IMR-90 (cell line): ENCODE data around the gene EMSY. TPM values are rescaled to one million over a fixed set of nuclear protein-coding genes. Genes with fewer than 3 reads are reported as not detected.

Experiments used
- ATAC-seq: fragments of 200-7000 bp; cut with Tn5 transposase; 2 replicates; pipeline ENCODE4 v1.9.1; 2020; ENCODE audit warnings: low read depth, mild to moderate bottlenecking, moderate library complexity
- BruUV-seq: library from RNA; stranded (reverse); fragments of 400-500 nt; replicated peaks from 2 replicates; lab custom pipeline; 2021; lab: Mats Ljungman, UMichigan
- CTCF ChIA-PET: fragments of 300-600 bp; formaldehyde crosslinking; extraction: SDS; loops from one replicate; lab custom pipeline; 2021; ENCODE audit warnings: antibody characterized with exemption; lab: Yijun Ruan, JAX
- POLR2A ChIA-PET: fragments of 300-600 bp; sonication (Branson Sonifier 250); formaldehyde crosslinking; loops from one replicate; lab custom pipeline; 2022; ENCODE audit warnings: antibody characterized with exemption; ENCODE audit not compliant: unreplicated experiment; lab: Charles Lee
- DNase-seq: peaks from one replicate; pipeline ENCODE4 v3.0.0; 2013
- H2AFZ ChIP-seq: replicated peaks from 2 replicates; pipeline ENCODE3; 2013; ENCODE audit warnings: low read length, mild to moderate bottlenecking; ENCODE audit not compliant: poor library complexity
- H2AK5ac ChIP-seq: 2 replicates; pipeline ENCODE4 v1.6.1; 2013; ENCODE audit warnings: low read depth, low read length, inconsistent platforms
- H2AK9ac ChIP-seq: replicated peaks from 2 replicates; pipeline ENCODE3; 2013; ENCODE audit warnings: mild to moderate bottlenecking, low read depth, low read length, moderate library complexity; ENCODE audit not compliant: poor library complexity
- H2BK120ac ChIP-seq: 2 replicates; pipeline ENCODE4 v1.6.1; 2013; ENCODE audit warnings: low read depth, low read length, inconsistent platforms
- H2BK15ac ChIP-seq: 3 replicates; pipeline ENCODE4 v1.6.1; 2013; ENCODE audit warnings: low read depth, low read length, inconsistent platforms
- H2BK20ac ChIP-seq: 2 replicates; pipeline ENCODE4 v1.6.1; 2013; ENCODE audit warnings: low read depth, mild to moderate bottlenecking, inconsistent platforms, low read length, moderate library complexity
- H2BK5ac ChIP-seq: 2 replicates; pipeline ENCODE4 v1.6.1; 2013; ENCODE audit warnings: mild to moderate bottlenecking, low read depth, low read length, inconsistent platforms; ENCODE audit not compliant: poor library complexity, severe bottlenecking
- H3K14ac ChIP-seq: replicated peaks from 2 replicates; pipeline ENCODE4 v1.6.1; 2013; ENCODE audit warnings: low read depth, low read length, inconsistent platforms
- H3K18ac ChIP-seq: 2 replicates; pipeline ENCODE4 v1.6.1; 2013; ENCODE audit warnings: low read depth, low read length, control low read depth
- H3K23ac ChIP-seq: 2 replicates; pipeline ENCODE4 v1.6.1; 2013; ENCODE audit warnings: low read depth, low read length, inconsistent platforms
- H3K27ac ChIP-seq: 2 replicates; pipeline ENCODE4 v1.5.1; 2013; ENCODE audit warnings: mild to moderate bottlenecking, control low read depth, low read length; ENCODE audit not compliant: insufficient read depth
- H3K27me3 ChIP-seq: 2 replicates; pipeline ENCODE4 v1.6.1; 2013; ENCODE audit warnings: low read length; ENCODE audit not compliant: control insufficient read depth, insufficient read depth
- H3K36me3 ChIP-seq: 2 replicates; pipeline ENCODE4 v1.6.1; 2013; ENCODE audit warnings: low read length, mixed read lengths; ENCODE audit not compliant: control insufficient read depth, insufficient read depth
- H3K4ac ChIP-seq: 2 replicates; pipeline ENCODE4 v1.6.1; 2013; ENCODE audit warnings: low read depth, low read length, inconsistent platforms
- H3K4me1 ChIP-seq: 2 replicates; pipeline ENCODE4 v1.6.1; 2013; ENCODE audit warnings: low read length, mixed read lengths; ENCODE audit not compliant: control insufficient read depth, insufficient read depth
- H3K4me2 ChIP-seq: 2 replicates; pipeline ENCODE4 v1.6.1; 2013; ENCODE audit warnings: low read depth, mild to moderate bottlenecking, control low read depth, low read length, moderate library complexity
- H3K4me3 ChIP-seq: 2 replicates; pipeline ENCODE4 v1.5.1; 2013; ENCODE audit warnings: low read depth, mild to moderate bottlenecking, control low read depth, low read length, moderate library complexity; ENCODE audit not compliant: insufficient read depth
- H3K56ac ChIP-seq: 2 replicates; pipeline ENCODE4 v1.6.1; 2013; ENCODE audit warnings: low read length, inconsistent platforms; ENCODE audit not compliant: insufficient read depth; ENCODE audit errors: extremely low read depth
- H3K79me1 ChIP-seq, 2 experiments: 2 replicates each; pipeline ENCODE4 v1.6.1; 2013; ENCODE audit warnings: low read length in 2 of 2, inconsistent platforms in 1 of 2, low read depth in 1 of 2
- H3K9ac ChIP-seq: 2 replicates; pipeline ENCODE4 v1.6.1; 2013; ENCODE audit warnings: low read depth, low read length, control low read depth
- H3K9me1 ChIP-seq: 2 replicates; pipeline ENCODE4 v1.6.1; 2013; ENCODE audit warnings: low read length, inconsistent platforms; ENCODE audit not compliant: insufficient read depth
- H3K9me3 ChIP-seq: 2 replicates; pipeline ENCODE4 v1.6.1; 2013; ENCODE audit warnings: low read length; ENCODE audit not compliant: control insufficient read depth, insufficient read depth
- H4K20me1 ChIP-seq: 2 replicates; pipeline ENCODE4 v1.6.1; 2013; ENCODE audit warnings: low read length, inconsistent platforms; ENCODE audit not compliant: insufficient read depth
- H4K5ac ChIP-seq: 2 replicates; pipeline ENCODE4 v1.6.1; 2013; ENCODE audit warnings: mild to moderate bottlenecking, low read depth, low read length, control low read depth
- H4K8ac ChIP-seq, 2 experiments: 2 replicates each; pipeline ENCODE4 v1.6.1; 2013; ENCODE audit warnings: low read depth in 2 of 2, low read length in 2 of 2, control low read depth in 1 of 2, inconsistent platforms in 1 of 2
- H4K91ac ChIP-seq: 2 replicates; pipeline ENCODE4 v1.6.1; 2013; ENCODE audit warnings: low read depth, low read length, inconsistent platforms; ENCODE audit not compliant: insufficient read depth
- CEBPB ChIP-seq: IDR thresholded peaks from 2 replicates; pipeline ENCODE4 v1.6.1; 2012; ENCODE audit warnings: low read depth, low read length, improper control_type of control experiment
- MAZ ChIP-seq: IDR thresholded peaks from 2 replicates; pipeline ENCODE4 v1.6.1; 2012; ENCODE audit warnings: low read depth, mild to moderate bottlenecking, low read length, improper control_type of control experiment, moderate library complexity, borderline replicate concordance
- MXI1 ChIP-seq: IDR thresholded peaks from 2 replicates; pipeline ENCODE4 v1.6.1; 2012; ENCODE audit warnings: low read depth, mild to moderate bottlenecking, low read length, moderate library complexity, borderline replicate concordance
- POLR2A ChIP-seq: IDR thresholded peaks from 2 replicates; pipeline ENCODE4 v1.6.1; 2012; ENCODE audit warnings: mild to moderate bottlenecking, low read depth, low read length
- RAD21 ChIP-seq: IDR thresholded peaks from 2 replicates; pipeline ENCODE4 v1.6.1; 2012; ENCODE audit warnings: low read length, improper control_type of control experiment
- RCOR1 ChIP-seq: IDR thresholded peaks from 2 replicates; pipeline ENCODE4 v1.6.1; 2012; ENCODE audit warnings: mild to moderate bottlenecking, low read length, improper control_type of control experiment; ENCODE audit not compliant: insufficient replicate concordance
- SMC3 ChIP-seq: fragments of 150-350 bp; IDR thresholded peaks from 2 replicates; pipeline ENCODE4 v1.6.1; 2016; ENCODE audit warnings: low read depth, mild to moderate bottlenecking, antibody characterized with exemption, low read length, moderate library complexity
- WGBS, 2 experiments: methylation state at CpG; one replicate each; pipeline versions ENCODE4 v1.1.5 to v1.1.7; 2013; ENCODE audit warnings: missing lambda C conversion rate in 2 of 2; ENCODE audit not compliant: insufficient read length in 1 of 2; ENCODE audit errors: extremely low coverage in 2 of 2; 5-methylcytosine and 5-hydroxymethylcytosine counted together
- dilution Hi-C: fragments of 300-500 bp; cut with HindIII; formaldehyde crosslinking; loops from one replicate; pipeline ENCODE4 v1.14.3; 2018; ENCODE audit warnings: low sequenced_read_pairs; ENCODE audit not compliant: unreplicated experiment
- in situ Hi-C: fragments of 300-500 bp; cut with MboI; formaldehyde crosslinking; loops from 3 replicates; pipeline ENCODE4 v1.14.3; 2019; ENCODE audit warnings: low sequenced_read_pairs, inconsistent platforms, mixed read lengths
- intact Hi-C: fragments of 100-400 bp; cut with micrococcal nuclease; formaldehyde crosslinking; loops from 2 replicates; pipeline ENCODE4 v1.10.0; 2022
- polyA plus RNA-seq, 3 experiments: library from polyadenylated mRNA; depleted of rRNA; stranded (reverse); fragments of >200 nt; gene quantifications; 2 replicates each; pipeline ENCODE4 v1.2.3, GENCODE V29; 2012; ENCODE audit warnings: low replicate concordance in 1 of 3
- total RNA-seq: library from RNA; depleted of rRNA; stranded (reverse); fragments of >200 nt; gene quantifications from 2 replicates; pipeline ENCODE4 v1.2.3, GENCODE V29; 2012
- TF ChIP-seq, protein P1 (sequence below): fragments of 150-350 bp; IDR thresholded peaks from 2 replicates; pipeline ENCODE4 v1.6.1; 2016; ENCODE audit warnings: low read depth, mild to moderate bottlenecking, low read length, moderate library complexity, borderline replicate concordance
- TF ChIP-seq, protein P2 (sequence below): fragments of 150-350 bp; IDR thresholded peaks from 2 replicates; pipeline ENCODE4 v1.6.1; 2017; ENCODE audit warnings: mild to moderate bottlenecking, antibody characterized with exemption, low read length, low read depth

Gene EMSY
- total and polyA plus RNA-seq, 2 of the 4 experiments (the other 2 are of a cell fraction), result 14.1 to 22.0 TPM

DNA sequence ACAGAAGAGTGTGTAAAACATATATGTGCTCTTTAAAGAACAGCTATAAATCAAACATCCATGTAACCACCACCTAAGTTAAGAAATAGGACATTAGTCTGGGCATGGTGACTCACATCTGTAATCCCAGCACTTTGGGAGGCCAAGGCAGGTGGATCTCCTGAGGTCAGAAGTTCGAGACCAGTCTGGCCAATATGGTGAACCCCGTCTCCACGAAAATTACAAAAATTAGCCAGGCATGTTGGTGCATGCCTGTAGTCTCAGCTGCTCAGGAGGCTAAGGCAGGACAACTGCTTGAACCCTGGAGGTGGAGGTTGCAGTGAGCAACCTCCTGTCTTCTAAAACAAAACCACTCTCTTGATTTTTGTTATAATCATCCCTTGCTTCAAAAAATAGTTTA is 122.4 kb downstream of the EMSY start:
- CTCF ChIA-PET, result no interaction called here
- Histone ChIP-seq H4K5ac (no peak overlapping the region), H3K23ac (no peak overlapping the region), H3K4ac (no peak overlapping the region), H3K18ac (no peak overlapping the region), H4K8ac (no peak overlapping the region), H2BK5ac (no peak overlapping the region), H3K4me2 (no peak overlapping the region), H3K9ac (no peak overlapping the region), H4K91ac (no peak overlapping the region), H3K56ac (no peak overlapping the region), H2BK15ac (no peak overlapping the region), H2BK20ac (no peak overlapping the region), H3K9me1 (no peaks in the 10 kb centered on the region), H3K4me3 (no peak overlapping the region), H2AK5ac (no peak overlapping the region), H3K27ac (no peak overlapping the region), H3K36me3 (no peaks in the 10 kb centered on the region), H2AK9ac (no peak overlapping the region), H4K20me1 (no peaks in the 10 kb centered on the region), H3K79me1 (no peaks in the 10 kb centered on the region), H3K4me1 (no peaks in the 10 kb centered on the region), H3K9me3 (no peaks in the 10 kb centered on the region; the same call in 1 of the 2 replicates), H3K14ac (no peak overlapping the region), H2AFZ (no peak overlapping the region), H3K27me3 (no peaks in the 10 kb centered on the region), H2BK120ac (no peak overlapping the region)
- ATAC-seq (no peak), DNase-seq (no peak)
- WGBS, 2 experiments, result 90% methylated on average over 2 of the region's 3 CpGs; no CpG with 5 or more reads in 1 of the 2 experiments
- POLR2A ChIA-PET, result no interaction called here
- dilution Hi-C loops, result no loop called here
- intact Hi-C loops, result no loop called here
- in situ Hi-C loops, result no loop called here
- no peak for TF ChIP-seq RAD21
- TF ChIP-seq POLR2A, result no peak
- TF ChIP-seq CEBPB, result no peak
- no peak for TF ChIP-seq MAZ
- TF ChIP-seq RCOR1, result no peak
- no peak for TF ChIP-seq SMC3
- TF ChIP-seq, protein P1, sequence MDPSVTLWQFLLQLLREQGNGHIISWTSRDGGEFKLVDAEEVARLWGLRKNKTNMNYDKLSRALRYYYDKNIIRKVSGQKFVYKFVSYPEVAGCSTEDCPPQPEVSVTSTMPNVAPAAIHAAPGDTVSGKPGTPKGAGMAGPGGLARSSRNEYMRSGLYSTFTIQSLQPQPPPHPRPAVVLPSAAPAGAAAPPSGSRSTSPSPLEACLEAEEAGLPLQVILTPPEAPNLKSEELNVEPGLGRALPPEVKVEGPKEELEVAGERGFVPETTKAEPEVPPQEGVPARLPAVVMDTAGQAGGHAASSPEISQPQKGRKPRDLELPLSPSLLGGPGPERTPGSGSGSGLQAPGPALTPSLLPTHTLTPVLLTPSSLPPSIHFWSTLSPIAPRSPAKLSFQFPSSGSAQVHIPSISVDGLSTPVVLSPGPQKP, result no peak
- TF ChIP-seq MXI1, result no peak
- TF ChIP-seq, protein P2, sequence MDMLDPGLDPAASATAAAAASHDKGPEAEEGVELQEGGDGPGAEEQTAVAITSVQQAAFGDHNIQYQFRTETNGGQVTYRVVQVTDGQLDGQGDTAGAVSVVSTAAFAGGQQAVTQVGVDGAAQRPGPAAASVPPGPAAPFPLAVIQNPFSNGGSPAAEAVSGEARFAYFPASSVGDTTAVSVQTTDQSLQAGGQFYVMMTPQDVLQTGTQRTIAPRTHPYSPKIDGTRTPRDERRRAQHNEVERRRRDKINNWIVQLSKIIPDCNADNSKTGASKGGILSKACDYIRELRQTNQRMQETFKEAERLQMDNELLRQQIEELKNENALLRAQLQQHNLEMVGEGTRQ, result no peak
- BruUV-seq, result no TSS peak
